ENCODE measurements around the gene NLGN1. TPM values are rescaled to one million over a fixed set of nuclear protein-coding genes. Genes with fewer than 3 reads are reported as not detected.

NLGN1 gene
- total and polyA plus RNA-seq, 9 of the 15 experiments (the other 6 are each of a cell fraction or from before 2014, with no cell fraction given), result under 0.01 to 0.01 TPM; not detected in 7

DNA sequence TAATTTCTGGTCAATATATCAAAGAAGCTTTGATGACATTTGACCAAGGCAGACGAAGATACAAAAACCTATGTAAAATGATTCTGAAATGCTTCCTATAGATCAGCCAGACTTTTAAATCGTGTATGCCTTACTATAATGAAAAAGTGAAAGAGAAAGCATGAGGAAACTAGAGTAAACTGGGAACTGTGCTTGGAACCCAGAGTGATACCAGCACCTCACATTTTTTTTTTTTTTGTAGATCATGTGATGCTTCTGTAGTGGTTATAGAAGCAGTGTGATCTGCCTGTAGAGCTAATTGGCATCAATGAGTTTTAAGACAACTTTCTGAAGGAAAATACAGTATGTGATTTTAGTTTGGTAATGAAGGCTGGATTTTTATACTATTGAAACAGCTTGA, 150.7 kb downstream of the NLGN1 start:
- Histone ChIP-seq H4K20me1 (replicated peaks; ENCODE audit: control insufficient read depth, insufficient read depth, low read length) (no peaks in the 10 kb centered on the region), H3K36me3 (ENCODE audit: control insufficient read depth, insufficient read depth, low read length) (no peaks in the 10 kb centered on the region), H3K9me1 (ENCODE audit: control insufficient read depth, insufficient read depth, low read length) (no peaks in the 10 kb centered on the region), H3K4me2 (ENCODE audit: insufficient read depth, low read length) (no peak overlapping the region), H3K27ac (ENCODE audit: extremely low read depth, low read depth, low read length) (no peak overlapping the region), H3K79me2 (ENCODE audit: control insufficient read depth, insufficient read depth, low read length) (no peaks in the 10 kb centered on the region), H3K4me3 (no peak overlapping the region), H3K9me3 (replicated peaks; ENCODE audit: control insufficient read depth, insufficient read depth, low read depth, low read length) (no peaks in the 10 kb centered on the region), H3K27me3 (ENCODE audit: control insufficient read depth in 2 of 2, insufficient read depth in 2 of 2, low read length in 2 of 2) (no peaks in the 10 kb centered on the region), H3K4me1 (replicated peaks in 1 of 2; ENCODE audit: control insufficient read depth in 2 of 2, insufficient read depth in 2 of 2, low read length in 2 of 2) (no peaks in the 10 kb centered on the region), H3K9ac (ENCODE audit: insufficient read depth in 1 of 2, low read depth in 2 of 2, low read length in 2 of 2) (no peak overlapping the region), H2AFZ (ENCODE audit: low read depth, low read length) (no peak overlapping the region)
- BruUV-seq (replicated peaks), result no TSS peak
- TF ChIP-seq PHTF2 (CRISPR knock-in tag; IDR thresholded peaks at IDR 0.05) (no peak), GTF2E2 (tag; IDR thresholded peaks at IDR 0.05) (no peak), L3MBTL2 (IDR thresholded peaks at IDR 0.05) (no peak), TBL1XR1 (IDR thresholded peaks at IDR 0.05; ENCODE audit: low read length in 2 of 2) (no peak), HLTF (IDR thresholded peaks at IDR 0.05) (no peak), ZNF707 (CRISPR knock-in tag; conservative IDR thresholded peaks at IDR 0.05) (no peak), RB1 (IDR thresholded peaks at IDR 0.05; ENCODE audit: low read depth) (no peak), ZNF77 (CRISPR knock-in tag; IDR thresholded peaks at IDR 0.05) (no peak)
- TF ChIP-seq, protein P1, sequence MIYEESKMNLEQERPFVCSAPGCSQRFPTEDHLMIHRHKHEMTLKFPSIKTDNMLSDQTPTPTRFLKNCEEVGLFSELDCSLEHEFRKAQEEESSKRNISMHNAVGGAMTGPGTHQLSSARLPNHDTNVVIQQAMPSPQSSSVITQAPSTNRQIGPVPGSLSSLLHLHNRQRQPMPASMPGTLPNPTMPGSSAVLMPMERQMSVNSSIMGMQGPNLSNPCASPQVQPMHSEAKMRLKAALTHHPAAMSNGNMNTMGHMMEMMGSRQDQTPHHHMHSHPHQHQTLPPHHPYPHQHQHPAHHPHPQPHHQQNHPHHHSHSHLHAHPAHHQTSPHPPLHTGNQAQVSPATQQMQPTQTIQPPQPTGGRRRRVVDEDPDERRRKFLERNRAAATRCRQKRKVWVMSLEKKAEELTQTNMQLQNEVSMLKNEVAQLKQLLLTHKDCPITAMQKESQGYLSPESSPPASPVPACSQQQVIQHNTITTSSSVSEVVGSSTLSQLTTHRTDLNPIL (CRISPR knock-in tag; IDR thresholded peaks at IDR 0.05), result no peak
- TF ChIP-seq, protein P2, sequence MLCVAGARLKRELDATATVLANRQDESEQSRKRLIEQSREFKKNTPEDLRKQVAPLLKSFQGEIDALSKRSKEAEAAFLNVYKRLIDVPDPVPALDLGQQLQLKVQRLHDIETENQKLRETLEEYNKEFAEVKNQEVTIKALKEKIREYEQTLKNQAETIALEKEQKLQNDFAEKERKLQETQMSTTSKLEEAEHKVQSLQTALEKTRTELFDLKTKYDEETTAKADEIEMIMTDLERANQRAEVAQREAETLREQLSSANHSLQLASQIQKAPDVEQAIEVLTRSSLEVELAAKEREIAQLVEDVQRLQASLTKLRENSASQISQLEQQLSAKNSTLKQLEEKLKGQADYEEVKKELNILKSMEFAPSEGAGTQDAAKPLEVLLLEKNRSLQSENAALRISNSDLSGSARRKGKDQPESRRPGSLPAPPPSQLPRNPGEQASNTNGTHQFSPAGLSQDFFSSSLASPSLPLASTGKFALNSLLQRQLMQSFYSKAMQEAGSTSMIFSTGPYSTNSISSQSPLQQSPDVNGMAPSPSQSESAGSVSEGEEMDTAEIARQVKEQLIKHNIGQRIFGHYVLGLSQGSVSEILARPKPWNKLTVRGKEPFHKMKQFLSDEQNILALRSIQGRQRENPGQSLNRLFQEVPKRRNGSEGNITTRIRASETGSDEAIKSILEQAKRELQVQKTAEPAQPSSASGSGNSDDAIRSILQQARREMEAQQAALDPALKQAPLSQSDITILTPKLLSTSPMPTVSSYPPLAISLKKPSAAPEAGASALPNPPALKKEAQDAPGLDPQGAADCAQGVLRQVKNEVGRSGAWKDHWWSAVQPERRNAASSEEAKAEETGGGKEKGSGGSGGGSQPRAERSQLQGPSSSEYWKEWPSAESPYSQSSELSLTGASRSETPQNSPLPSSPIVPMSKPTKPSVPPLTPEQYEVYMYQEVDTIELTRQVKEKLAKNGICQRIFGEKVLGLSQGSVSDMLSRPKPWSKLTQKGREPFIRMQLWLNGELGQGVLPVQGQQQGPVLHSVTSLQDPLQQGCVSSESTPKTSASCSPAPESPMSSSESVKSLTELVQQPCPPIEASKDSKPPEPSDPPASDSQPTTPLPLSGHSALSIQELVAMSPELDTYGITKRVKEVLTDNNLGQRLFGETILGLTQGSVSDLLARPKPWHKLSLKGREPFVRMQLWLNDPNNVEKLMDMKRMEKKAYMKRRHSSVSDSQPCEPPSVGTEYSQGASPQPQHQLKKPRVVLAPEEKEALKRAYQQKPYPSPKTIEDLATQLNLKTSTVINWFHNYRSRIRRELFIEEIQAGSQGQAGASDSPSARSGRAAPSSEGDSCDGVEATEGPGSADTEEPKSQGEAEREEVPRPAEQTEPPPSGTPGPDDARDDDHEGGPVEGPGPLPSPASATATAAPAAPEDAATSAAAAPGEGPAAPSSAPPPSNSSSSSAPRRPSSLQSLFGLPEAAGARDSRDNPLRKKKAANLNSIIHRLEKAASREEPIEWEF (CRISPR knock-in tag; IDR thresholded peaks at IDR 0.05), result no peak
- FAIRE-seq (no peak), ATAC-seq (no peak), DNase-seq (ENCODE audit: extremely low read depth in 1 of 4, low spot score in 3 of 4) (no peak)
- intact Hi-C loops (cut with micrococcal nuclease) (no loop called here), in situ Hi-C loops (cut with MboI) (no loop called here)
- WGBS (ENCODE audit: insufficient coverage, low coverage, missing lambda C conversion rate), result 0% methylated on average over 2 of the region's 2 CpGs
- ChIA-PET CTCF (ENCODE audit: low intra/inter-chr PET ratio) (no interaction called here), POLR2A (no interaction called here)
